ENCODE results near the gene GTF2F2. TPM values are rescaled to one million over a fixed set of nuclear protein-coding genes. Genes with fewer than 3 reads are reported as not detected.

Gene GTF2F2
- total RNA-seq, 4 donors from 2014 or later = 9.4 to 23.3 (median 19.6) TPM

DNA sequence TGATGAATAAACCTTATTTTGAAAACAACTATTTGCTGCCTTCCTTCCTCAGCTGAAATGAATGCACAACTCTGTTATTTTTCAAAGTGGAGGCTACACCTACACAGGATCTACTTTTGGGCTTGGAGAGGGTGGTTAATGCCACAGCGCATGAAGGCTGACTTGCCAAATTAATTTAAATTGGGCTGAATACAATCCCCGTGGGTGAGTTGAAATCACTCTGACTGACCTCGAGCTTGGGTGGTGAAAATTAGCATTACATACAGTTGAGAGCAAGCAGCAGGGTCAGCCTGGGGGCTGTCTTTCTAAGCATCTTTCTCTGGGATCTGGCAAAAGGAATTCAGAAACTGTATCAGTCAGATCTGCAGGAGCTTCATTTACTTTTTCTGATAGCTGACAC lies 182.2 kb downstream of the GTF2F2 start:
- WGBS, 2 donors = 32 to 42% methylated on average over 3 of the region's 3 CpGs
- Histone ChIP-seq H3K4me1 (no peaks in the 10 kb centered on the region), H3K27ac (no peak overlapping the region), H3K36me3 (no peaks in the 10 kb centered on the region), H3K9me3 (no peaks in the 10 kb centered on the region), H3K4me3 (no peak overlapping the region), H3K27me3 (peaks cover 0 to 37% (median 0%) of the 10 kb centered on the region in 4 donors)
- intact Hi-C loops (cut with DNase I) = no loop called here
- no peak for DNase-seq
- TF ChIP-seq, protein P1, sequence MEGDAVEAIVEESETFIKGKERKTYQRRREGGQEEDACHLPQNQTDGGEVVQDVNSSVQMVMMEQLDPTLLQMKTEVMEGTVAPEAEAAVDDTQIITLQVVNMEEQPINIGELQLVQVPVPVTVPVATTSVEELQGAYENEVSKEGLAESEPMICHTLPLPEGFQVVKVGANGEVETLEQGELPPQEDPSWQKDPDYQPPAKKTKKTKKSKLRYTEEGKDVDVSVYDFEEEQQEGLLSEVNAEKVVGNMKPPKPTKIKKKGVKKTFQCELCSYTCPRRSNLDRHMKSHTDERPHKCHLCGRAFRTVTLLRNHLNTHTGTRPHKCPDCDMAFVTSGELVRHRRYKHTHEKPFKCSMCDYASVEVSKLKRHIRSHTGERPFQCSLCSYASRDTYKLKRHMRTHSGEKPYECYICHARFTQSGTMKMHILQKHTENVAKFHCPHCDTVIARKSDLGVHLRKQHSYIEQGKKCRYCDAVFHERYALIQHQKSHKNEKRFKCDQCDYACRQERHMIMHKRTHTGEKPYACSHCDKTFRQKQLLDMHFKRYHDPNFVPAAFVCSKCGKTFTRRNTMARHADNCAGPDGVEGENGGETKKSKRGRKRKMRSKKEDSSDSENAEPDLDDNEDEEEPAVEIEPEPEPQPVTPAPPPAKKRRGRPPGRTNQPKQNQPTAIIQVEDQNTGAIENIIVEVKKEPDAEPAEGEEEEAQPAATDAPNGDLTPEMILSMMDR (IDR thresholded peaks at IDR 0.05) = no peak
- TF ChIP-seq POLR2A (IDR thresholded peaks at IDR 0.05) = no peak

DNA sequence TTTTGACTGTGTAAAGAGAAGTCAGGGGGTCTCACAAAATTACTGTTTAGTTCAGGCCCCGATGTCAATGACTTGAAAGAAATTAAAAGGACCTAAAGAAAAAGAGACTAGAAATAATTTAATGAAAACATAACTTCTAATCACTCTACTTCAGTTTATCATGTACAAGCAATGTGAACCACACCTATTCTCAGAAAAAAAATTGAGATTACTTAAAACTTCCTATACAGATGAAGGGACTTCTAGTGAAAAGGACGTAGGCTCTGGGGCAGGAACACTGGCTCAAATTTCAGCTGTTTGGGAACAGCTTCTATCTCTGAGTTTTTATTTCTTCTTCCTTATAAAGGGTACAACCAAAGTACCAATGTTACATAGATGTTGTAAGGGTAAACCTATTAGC lies 182.7 kb downstream of the GTF2F2 start:
- intact Hi-C loops (cut with DNase I) = no loop called here
- WGBS, 2 donors = 72 to 76% methylated on average over 2 of the region's 2 CpGs
- Histone ChIP-seq H3K9me3 (no peaks in the 10 kb centered on the region), H3K36me3 (no peaks in the 10 kb centered on the region), H3K27ac (no peak overlapping the region), H3K4me3 (no peak overlapping the region), H3K27me3 (peaks cover 0 to 37% (median 0%) of the 10 kb centered on the region in 4 donors), H3K4me1 (no peaks in the 10 kb centered on the region)
- TF ChIP-seq, protein P1 (IDR thresholded peaks at IDR 0.05) = no peak
- TF ChIP-seq POLR2A (IDR thresholded peaks at IDR 0.05) = no peak
- no peak for DNase-seq

DNA sequence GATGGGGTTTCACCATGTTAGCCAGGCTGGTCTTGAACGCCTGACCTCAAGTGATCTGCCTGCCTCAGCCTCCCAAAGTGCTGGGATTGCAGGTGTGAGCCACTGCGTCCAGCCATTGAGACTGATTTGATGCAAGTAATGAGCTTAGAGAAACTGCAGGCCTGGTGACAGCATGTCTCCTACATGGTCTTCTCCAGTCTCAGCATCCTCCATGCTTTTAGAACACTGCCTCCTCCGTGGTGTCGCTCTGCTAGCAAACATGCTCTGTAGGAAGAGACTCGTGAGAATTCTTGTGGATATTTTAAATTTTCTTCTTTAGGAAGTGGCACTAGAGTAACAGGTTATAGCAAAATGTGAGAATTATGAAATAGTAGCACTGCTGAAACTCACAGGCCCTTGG lies 183.6 kb downstream of the GTF2F2 start:
- no peak overlapping the region for H3K27ac ChIP-seq
- H3K9me3 ChIP-seq = no peaks in the 10 kb centered on the region
- intact Hi-C loops (cut with DNase I) = no loop called here
- 83 to 92% methylated on average over 2 to 4 of the region's 5 CpGs for WGBS, 2 donors
- H3K4me3 ChIP-seq = no peak overlapping the region
- peaks cover 0 to 37% (median 0%) of the 10 kb centered on the region in 4 donors for H3K27me3 ChIP-seq
- TF ChIP-seq POLR2A (IDR thresholded peaks at IDR 0.05) = no peak
- TF ChIP-seq, protein P1 (IDR thresholded peaks at IDR 0.05) = no peak
- no peak for DNase-seq
- H3K4me1 ChIP-seq = no peaks in the 10 kb centered on the region
- H3K36me3 ChIP-seq = no peaks in the 10 kb centered on the region

DNA sequence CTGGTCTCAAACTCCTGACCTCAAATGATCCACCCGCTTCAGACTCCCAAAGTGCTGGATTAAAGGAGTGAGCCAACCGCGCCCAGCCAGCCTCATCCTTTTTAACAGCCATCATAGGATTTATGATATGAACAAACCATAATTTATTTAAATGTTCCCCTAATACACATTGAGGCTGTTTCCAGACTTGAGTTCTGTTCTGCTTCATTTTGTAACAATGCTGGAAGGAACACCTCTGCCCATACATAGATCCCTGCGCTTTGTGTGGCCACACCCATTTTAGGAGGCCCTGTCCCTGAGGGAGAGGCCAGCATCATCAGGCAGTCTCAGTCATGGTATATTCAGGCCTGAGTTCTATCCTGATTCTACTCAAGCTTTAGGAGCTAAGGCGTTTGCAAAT lies 184.8 kb downstream of the GTF2F2 start:
- whole genome bisulfite sequencing, 2 donors = 76 to 77% methylated on average over 5 of the region's 5 CpGs
- Histone ChIP-seq H3K9me3 (no peaks in the 10 kb centered on the region), H3K27ac (no peak overlapping the region), H3K36me3 (no peaks in the 10 kb centered on the region), H3K27me3 (peaks cover 0 to 36% (median 0%) of the 10 kb centered on the region in 4 donors), H3K4me3 (no peak overlapping the region), H3K4me1 (peaks cover 0 to 7% (median 0%) of the 10 kb centered on the region in 3 donors)
- DNase-seq = no peak
- intact Hi-C loops (cut with DNase I) = no loop called here
- TF ChIP-seq, protein P1 (IDR thresholded peaks at IDR 0.05) = no peak
- TF ChIP-seq POLR2A (IDR thresholded peaks at IDR 0.05) = no peak

DNA sequence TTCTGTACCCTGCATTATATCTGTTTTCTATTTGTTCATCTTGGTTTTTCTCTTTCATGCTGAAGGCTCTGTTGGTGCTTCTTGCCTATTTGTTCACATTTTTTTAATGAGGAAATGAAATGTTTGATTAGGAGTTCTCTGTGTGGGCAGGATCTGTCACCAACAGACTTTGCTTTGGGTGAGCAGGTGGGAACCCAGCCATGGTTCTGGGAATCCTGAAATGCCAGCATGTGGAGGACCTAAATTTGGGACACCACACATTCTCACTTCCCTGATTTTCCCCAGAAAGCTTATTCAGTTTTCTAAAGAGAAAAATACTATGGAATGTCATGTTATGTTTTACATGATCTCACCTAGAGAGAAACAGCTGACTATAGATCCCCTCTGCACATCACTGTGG lies 186.7 kb downstream of the GTF2F2 start:
- intact Hi-C loops (cut with DNase I) = no loop called here
- Histone ChIP-seq H3K36me3 (no peaks in the 10 kb centered on the region), H3K4me3 (no peak overlapping the region), H3K27ac (no peak overlapping the region), H3K27me3 (peaks cover 0 to 17% (median 0%) of the 10 kb centered on the region in 4 donors), H3K4me1 (peaks cover 0 to 23% (median 6%) of the 10 kb centered on the region in 3 donors), H3K9me3 (no peaks in the 10 kb centered on the region)
- DNase-seq = no peak
- TF ChIP-seq POLR2A (IDR thresholded peaks at IDR 0.05) = no peak
- TF ChIP-seq, protein P1 (IDR thresholded peaks at IDR 0.05) = no peak
